ENCODE measurements around the gene PRXL2B.
"Not testable (repeated sequence)": the region's sequence is repeated elsewhere in the genome, so short reads cannot be mapped to it uniquely, and the experiment has no call there.

The PRXL2B gene

DNA sequence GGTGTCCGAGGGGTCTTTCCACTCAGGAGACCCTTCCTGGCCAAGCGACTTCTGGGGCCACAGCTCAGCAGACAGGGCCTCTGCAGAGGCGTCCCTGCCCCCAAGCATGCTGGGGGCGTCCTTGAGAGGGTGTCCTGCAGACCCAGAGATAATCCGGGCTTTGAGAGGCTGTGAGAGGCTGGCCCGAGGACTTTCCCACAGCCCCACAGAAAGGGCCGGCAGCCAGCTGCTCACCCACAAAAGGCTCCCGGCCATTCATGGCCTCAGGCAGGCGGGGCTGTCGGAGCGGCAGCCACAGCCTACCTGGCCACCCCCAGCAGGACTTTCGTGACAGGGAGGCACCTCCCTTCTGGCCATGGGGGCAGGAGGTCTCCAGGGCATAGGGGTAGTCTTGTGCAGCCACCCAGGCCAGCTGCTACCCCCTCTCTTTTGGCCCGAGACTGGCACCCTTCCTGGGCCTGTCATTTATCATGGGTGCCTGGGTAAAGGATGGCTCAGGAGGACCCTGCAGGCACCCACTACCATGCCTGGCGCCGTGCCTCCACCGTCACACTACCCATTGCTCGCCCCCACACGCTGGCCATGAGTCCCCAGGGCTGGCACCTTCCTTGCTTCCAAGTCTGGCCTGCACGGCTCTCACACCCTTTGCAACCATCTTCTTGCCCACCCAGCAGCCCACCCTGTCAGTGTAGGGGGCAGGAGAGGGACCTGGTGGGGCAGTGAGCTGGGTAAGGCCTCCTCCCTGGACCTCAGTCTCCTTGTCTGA is 41.5 kb upstream of the PRXL2B start:
- H3K36me3 Mint-ChIP-seq (ENCODE audit: low read depth): no peaks in the 10 kb centered on the region
- H3K4me1 Mint-ChIP-seq: peaks cover 7% of the 10 kb centered on the region
- no peak overlapping the region for H3K4me3 Mint-ChIP-seq
- no peaks in the 10 kb centered on the region for H3K9me3 Mint-ChIP-seq
- H3K27ac Mint-ChIP-seq: no peak overlapping the region
- TF ChIP-seq, protein P1, sequence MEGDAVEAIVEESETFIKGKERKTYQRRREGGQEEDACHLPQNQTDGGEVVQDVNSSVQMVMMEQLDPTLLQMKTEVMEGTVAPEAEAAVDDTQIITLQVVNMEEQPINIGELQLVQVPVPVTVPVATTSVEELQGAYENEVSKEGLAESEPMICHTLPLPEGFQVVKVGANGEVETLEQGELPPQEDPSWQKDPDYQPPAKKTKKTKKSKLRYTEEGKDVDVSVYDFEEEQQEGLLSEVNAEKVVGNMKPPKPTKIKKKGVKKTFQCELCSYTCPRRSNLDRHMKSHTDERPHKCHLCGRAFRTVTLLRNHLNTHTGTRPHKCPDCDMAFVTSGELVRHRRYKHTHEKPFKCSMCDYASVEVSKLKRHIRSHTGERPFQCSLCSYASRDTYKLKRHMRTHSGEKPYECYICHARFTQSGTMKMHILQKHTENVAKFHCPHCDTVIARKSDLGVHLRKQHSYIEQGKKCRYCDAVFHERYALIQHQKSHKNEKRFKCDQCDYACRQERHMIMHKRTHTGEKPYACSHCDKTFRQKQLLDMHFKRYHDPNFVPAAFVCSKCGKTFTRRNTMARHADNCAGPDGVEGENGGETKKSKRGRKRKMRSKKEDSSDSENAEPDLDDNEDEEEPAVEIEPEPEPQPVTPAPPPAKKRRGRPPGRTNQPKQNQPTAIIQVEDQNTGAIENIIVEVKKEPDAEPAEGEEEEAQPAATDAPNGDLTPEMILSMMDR (IDR thresholded peaks at IDR 0.05; ENCODE audit: unreplicated experiment in 3 of 3): no peak
- H3K27me3 Mint-ChIP-seq (ENCODE audit: low read depth): peaks cover 4% of the 10 kb centered on the region

DNA sequence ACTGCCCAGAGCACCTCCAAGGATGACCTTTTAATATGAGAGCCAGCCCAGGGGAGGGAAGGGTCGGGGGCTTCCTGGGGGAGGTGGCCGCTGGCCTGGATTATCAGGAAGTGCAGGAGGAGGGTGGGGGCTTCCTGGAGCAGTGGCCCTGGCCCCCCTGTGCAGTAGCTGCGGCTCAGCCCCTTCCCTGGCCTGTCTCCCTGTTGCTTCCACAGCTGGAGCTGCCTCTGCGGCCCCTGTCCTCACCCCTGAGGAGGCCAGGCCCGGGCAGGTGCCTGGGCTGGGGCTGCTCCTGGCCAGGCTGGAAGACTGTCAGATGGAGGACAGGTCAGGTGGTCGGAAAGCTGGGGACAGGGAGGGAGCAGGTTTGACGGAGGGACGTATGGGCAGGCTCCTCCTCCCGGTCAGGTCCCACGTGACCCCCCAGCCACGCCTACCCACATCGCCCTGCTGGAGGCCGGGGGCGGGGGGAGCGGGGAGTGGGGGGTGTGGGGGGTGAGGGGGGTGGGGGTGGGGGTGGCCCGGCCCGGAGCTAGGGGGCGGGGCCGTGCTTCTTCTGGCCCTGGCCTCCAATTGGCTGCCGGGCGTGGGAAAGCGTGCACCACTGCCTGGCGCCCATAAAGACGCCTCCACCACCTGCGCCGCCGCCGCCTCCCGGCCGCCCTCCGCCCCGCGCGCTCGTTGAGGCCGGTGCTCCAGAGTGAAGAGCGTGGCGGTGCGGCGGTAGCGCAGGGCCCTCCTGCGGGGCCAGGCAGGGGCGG is 40.6 kb upstream of the PRXL2B start:
- Mint-ChIP-seq H3K36me3 (ENCODE audit: low read depth) (no peaks in the 10 kb centered on the region), H3K9me3 (no peaks in the 10 kb centered on the region), H3K27me3 (ENCODE audit: low read depth) (peaks cover 4% of the 10 kb centered on the region), H3K4me3 (peak overlapping the region in 1 of 3 experiments; percentile 79), H3K4me1 (peaks cover 7% of the 10 kb centered on the region), H3K27ac (no peak overlapping the region)
- TF ChIP-seq, protein P1 (IDR thresholded peaks at IDR 0.05; ENCODE audit: unreplicated experiment in 3 of 3): no peak

GRCh38 chr1:2546515-2547209 is 39.9 kb upstream of the PRXL2B start:
- Mint-ChIP-seq H3K4me1 (no peaks in the 10 kb centered on the region), H3K27ac (peak overlapping the region in 2 of 3 experiments; percentile 23 to 72), H3K4me3 (peak overlapping the region; percentile 73 to 82 (median 79)), H3K9me3 (no peaks in the 10 kb centered on the region), H3K27me3 (ENCODE audit: low read depth) (peaks cover 4% of the 10 kb centered on the region), H3K36me3 (ENCODE audit: low read depth) (no peaks in the 10 kb centered on the region)
- TF ChIP-seq, protein P1 (IDR thresholded peaks at IDR 0.05; ENCODE audit: unreplicated experiment in 3 of 3): peak in 1 of 3 experiments; percentile 8

- Mint-ChIP-seq H3K36me3 (ENCODE audit: low read depth) (no peaks in the 10 kb centered on the region), H3K27ac (peak overlapping the region; percentile 23 to 72 (median 62)), H3K4me1 (no peaks in the 10 kb centered on the region), H3K27me3 (ENCODE audit: low read depth) (peaks cover 4% of the 10 kb centered on the region), H3K4me3 (peak overlapping the region in 2 of 3 experiments; percentile 48 to 79), H3K9me3 (no peaks in the 10 kb centered on the region)
- TF ChIP-seq, protein P1 (IDR thresholded peaks at IDR 0.05; ENCODE audit: unreplicated experiment in 3 of 3): no peak
These were observed 39.1 kb upstream of the PRXL2B start for GRCh38 chr1:2547210-2548067.

DNA sequence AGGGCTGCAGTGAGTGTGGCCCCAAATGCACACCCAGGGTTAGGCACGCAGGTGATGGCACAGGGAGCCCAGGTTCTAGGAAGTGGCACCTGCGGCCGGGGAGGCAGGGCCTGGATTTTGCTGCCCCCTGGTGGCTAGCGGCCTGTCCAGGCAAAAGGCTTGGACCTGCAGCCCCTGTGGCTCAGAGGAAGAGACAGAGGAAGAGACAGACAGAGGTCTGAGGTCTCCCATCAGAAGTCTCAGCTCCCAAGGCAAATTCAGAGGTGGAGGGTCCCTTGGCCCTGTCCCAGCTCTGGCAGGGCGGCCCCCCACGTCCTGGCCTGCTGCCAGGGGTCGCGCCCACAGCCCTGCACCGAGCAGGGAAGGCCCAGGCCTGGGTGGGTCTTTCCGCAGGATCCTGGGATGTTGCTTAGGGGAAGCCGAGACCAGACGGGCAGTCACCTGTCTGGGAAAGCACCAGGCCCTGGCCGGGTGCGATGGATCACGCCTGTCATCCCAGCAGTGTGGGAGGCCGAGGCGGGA is 38.4 kb upstream of the PRXL2B start:
- Mint-ChIP-seq H3K9me3 (no peaks in the 10 kb centered on the region), H3K4me3 (peak overlapping the region in 1 of 3 experiments; percentile 14), H3K4me1 (no peaks in the 10 kb centered on the region), H3K27me3 (ENCODE audit: low read depth) (peaks cover 4% of the 10 kb centered on the region), H3K27ac (peak overlapping the region in 2 of 3 experiments; percentile 62 to 86), H3K36me3 (ENCODE audit: low read depth) (no peaks in the 10 kb centered on the region)
- TF ChIP-seq, protein P1 (IDR thresholded peaks at IDR 0.05; ENCODE audit: unreplicated experiment in 3 of 3): peak; percentile 88 to 92 (median 89)

GRCh38 chr1:2549367-2550029 is 37.1 kb upstream of the PRXL2B start:
- H3K36me3 Mint-ChIP-seq (ENCODE audit: low read depth); H3K27me3 Mint-ChIP-seq (ENCODE audit: low read depth); H3K9me3 Mint-ChIP-seq; H3K4me1 Mint-ChIP-seq; H3K4me3 Mint-ChIP-seq; H3K27ac Mint-ChIP-seq: not testable (repeated sequence)

- H3K27me3 Mint-ChIP-seq (ENCODE audit: low read depth); H3K36me3 Mint-ChIP-seq (ENCODE audit: low read depth); H3K27ac Mint-ChIP-seq; H3K9me3 Mint-ChIP-seq; H3K4me3 Mint-ChIP-seq; H3K4me1 Mint-ChIP-seq: not testable (repeated sequence)
These were observed 36.2 kb upstream of the PRXL2B start for GRCh38 chr1:2550309-2550861.

All from nephron (organoid).